ENCODE results near the gene CAPN8. TPM values are rescaled to one million over a fixed set of nuclear protein-coding genes. Genes with fewer than 3 reads are reported as not detected.

CAPN8 gene
- total RNA-seq, 1 experiment from 2014 or later, result 0.28 TPM

GRCh38 chr1:223654083-223654482, 11.4 kb downstream of the CAPN8 start (continued):
- TF ChIP-seq, protein P1, sequence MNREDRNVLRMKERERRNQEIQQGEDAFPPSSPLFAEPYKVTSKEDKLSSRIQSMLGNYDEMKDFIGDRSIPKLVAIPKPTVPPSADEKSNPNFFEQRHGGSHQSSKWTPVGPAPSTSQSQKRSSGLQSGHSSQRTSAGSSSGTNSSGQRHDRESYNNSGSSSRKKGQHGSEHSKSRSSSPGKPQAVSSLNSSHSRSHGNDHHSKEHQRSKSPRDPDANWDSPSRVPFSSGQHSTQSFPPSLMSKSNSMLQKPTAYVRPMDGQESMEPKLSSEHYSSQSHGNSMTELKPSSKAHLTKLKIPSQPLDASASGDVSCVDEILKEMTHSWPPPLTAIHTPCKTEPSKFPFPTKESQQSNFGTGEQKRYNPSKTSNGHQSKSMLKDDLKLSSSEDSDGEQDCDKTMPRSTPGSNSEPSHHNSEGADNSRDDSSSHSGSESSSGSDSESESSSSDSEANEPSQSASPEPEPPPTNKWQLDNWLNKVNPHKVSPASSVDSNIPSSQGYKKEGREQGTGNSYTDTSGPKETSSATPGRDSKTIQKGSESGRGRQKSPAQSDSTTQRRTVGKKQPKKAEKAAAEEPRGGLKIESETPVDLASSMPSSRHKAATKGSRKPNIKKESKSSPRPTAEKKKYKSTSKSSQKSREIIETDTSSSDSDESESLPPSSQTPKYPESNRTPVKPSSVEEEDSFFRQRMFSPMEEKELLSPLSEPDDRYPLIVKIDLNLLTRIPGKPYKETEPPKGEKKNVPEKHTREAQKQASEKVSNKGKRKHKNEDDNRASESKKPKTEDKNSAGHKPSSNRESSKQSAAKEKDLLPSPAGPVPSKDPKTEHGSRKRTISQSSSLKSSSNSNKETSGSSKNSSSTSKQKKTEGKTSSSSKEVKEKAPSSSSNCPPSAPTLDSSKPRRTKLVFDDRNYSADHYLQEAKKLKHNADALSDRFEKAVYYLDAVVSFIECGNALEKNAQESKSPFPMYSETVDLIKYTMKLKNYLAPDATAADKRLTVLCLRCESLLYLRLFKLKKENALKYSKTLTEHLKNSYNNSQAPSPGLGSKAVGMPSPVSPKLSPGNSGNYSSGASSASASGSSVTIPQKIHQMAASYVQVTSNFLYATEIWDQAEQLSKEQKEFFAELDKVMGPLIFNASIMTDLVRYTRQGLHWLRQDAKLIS (CRISPR knock-in tag; IDR thresholded peaks at IDR 0.05; ENCODE audit: borderline replicate concordance), result no peak
- TF ChIP-seq NR3C1 (CRISPR knock-in tag; conservative IDR thresholded peaks at IDR 0.05; ENCODE audit: low read depth), result no peak

GRCh38 chr1:223653431-223653830, 12.1 kb downstream of the CAPN8 start:
- CTCF ChIA-PET, result interaction anchor here (0.7 to 1.4 kb wide), 11 partner anchors 10 to 564 kb away, joined by 3 to 13 read pairs (median 4); no protein-coding TSS in a partner anchor
- no peak for TF ChIP-seq JUN (CRISPR knock-in tag; IDR thresholded peaks at IDR 0.05)
- TF ChIP-seq MXD4 (CRISPR knock-in tag; IDR thresholded peaks at IDR 0.05; ENCODE audit: borderline replicate concordance), result no peak
- no peak for TF ChIP-seq NFATC4 (CRISPR knock-in tag; IDR thresholded peaks at IDR 0.05)
- no peak for TF ChIP-seq ATF1 (CRISPR knock-in tag; IDR thresholded peaks at IDR 0.05)
- TF ChIP-seq GRHL2 (CRISPR knock-in tag; IDR thresholded peaks at IDR 0.05; ENCODE audit: insufficient replicate concordance, severe bottlenecking), result no peak
- TF ChIP-seq ZNF219 (CRISPR knock-in tag; IDR thresholded peaks at IDR 0.05; ENCODE audit: borderline replicate concordance), result no peak
- TF ChIP-seq, protein P2, sequence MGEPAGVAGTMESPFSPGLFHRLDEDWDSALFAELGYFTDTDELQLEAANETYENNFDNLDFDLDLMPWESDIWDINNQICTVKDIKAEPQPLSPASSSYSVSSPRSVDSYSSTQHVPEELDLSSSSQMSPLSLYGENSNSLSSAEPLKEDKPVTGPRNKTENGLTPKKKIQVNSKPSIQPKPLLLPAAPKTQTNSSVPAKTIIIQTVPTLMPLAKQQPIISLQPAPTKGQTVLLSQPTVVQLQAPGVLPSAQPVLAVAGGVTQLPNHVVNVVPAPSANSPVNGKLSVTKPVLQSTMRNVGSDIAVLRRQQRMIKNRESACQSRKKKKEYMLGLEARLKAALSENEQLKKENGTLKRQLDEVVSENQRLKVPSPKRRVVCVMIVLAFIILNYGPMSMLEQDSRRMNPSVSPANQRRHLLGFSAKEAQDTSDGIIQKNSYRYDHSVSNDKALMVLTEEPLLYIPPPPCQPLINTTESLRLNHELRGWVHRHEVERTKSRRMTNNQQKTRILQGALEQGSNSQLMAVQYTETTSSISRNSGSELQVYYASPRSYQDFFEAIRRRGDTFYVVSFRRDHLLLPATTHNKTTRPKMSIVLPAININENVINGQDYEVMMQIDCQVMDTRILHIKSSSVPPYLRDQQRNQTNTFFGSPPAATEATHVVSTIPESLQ (CRISPR knock-in tag; IDR thresholded peaks at IDR 0.05), result no peak
- TF ChIP-seq IRF1 (CRISPR knock-in tag; IDR thresholded peaks at IDR 0.05), result no peak
- no peak for TF ChIP-seq JAZF1 (CRISPR knock-in tag; IDR thresholded peaks at IDR 0.05)
- no peak overlapping the region for H3K27ac Mint-ChIP-seq

GRCh38 chr1:223653015-223653414, 12.5 kb downstream of the CAPN8 start:
- ChIA-PET CTCF (interaction anchor here (0.7 to 1.4 kb wide), 11 partner anchors 11 to 563 kb away, joined by 3 to 13 read pairs (median 4); no protein-coding TSS in a partner anchor), POLR2A (no interaction called here)
- Mint-ChIP-seq H3K27me3 (ENCODE audit: low read depth) (peaks cover 3% of the 10 kb centered on the region; the same call in 1 of the 2 replicates), H3K9me3 (peaks cover 10% of the 10 kb centered on the region; the same call in 1 of the 2 replicates), H3K27ac (no peak overlapping the region; the same call in 1 of the 2 replicates), H3K36me3 (peaks cover 3% of the 10 kb centered on the region; the same call in 1 of the 2 replicates), H3K4me3 (no peak overlapping the region), H3K4me1 (peaks cover 21% of the 10 kb centered on the region)
- DNase-seq (ENCODE audit: low spot score), result no peak
- ATAC-seq, result no peak
- no peak for TF ChIP-seq GTF2I (CRISPR knock-in tag; conservative IDR thresholded peaks at IDR 0.05)
- no peak for TF ChIP-seq USF1 (CRISPR knock-in tag; IDR thresholded peaks at IDR 0.05)
- TF ChIP-seq E2F5 (CRISPR knock-in tag; IDR thresholded peaks at IDR 0.05), result no peak
- TF ChIP-seq, protein P3, sequence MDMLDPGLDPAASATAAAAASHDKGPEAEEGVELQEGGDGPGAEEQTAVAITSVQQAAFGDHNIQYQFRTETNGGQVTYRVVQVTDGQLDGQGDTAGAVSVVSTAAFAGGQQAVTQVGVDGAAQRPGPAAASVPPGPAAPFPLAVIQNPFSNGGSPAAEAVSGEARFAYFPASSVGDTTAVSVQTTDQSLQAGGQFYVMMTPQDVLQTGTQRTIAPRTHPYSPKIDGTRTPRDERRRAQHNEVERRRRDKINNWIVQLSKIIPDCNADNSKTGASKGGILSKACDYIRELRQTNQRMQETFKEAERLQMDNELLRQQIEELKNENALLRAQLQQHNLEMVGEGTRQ (CRISPR knock-in tag; IDR thresholded peaks at IDR 0.05), result no peak
- TF ChIP-seq, protein P4, sequence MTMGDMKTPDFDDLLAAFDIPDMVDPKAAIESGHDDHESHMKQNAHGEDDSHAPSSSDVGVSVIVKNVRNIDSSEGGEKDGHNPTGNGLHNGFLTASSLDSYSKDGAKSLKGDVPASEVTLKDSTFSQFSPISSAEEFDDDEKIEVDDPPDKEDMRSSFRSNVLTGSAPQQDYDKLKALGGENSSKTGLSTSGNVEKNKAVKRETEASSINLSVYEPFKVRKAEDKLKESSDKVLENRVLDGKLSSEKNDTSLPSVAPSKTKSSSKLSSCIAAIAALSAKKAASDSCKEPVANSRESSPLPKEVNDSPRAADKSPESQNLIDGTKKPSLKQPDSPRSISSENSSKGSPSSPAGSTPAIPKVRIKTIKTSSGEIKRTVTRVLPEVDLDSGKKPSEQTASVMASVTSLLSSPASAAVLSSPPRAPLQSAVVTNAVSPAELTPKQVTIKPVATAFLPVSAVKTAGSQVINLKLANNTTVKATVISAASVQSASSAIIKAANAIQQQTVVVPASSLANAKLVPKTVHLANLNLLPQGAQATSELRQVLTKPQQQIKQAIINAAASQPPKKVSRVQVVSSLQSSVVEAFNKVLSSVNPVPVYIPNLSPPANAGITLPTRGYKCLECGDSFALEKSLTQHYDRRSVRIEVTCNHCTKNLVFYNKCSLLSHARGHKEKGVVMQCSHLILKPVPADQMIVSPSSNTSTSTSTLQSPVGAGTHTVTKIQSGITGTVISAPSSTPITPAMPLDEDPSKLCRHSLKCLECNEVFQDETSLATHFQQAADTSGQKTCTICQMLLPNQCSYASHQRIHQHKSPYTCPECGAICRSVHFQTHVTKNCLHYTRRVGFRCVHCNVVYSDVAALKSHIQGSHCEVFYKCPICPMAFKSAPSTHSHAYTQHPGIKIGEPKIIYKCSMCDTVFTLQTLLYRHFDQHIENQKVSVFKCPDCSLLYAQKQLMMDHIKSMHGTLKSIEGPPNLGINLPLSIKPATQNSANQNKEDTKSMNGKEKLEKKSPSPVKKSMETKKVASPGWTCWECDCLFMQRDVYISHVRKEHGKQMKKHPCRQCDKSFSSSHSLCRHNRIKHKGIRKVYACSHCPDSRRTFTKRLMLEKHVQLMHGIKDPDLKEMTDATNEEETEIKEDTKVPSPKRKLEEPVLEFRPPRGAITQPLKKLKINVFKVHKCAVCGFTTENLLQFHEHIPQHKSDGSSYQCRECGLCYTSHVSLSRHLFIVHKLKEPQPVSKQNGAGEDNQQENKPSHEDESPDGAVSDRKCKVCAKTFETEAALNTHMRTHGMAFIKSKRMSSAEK (CRISPR knock-in tag; IDR thresholded peaks at IDR 0.05; ENCODE audit: borderline replicate concordance), result no peak
- no peak for TF ChIP-seq RELA (CRISPR knock-in tag; IDR thresholded peaks at IDR 0.05; ENCODE audit: borderline replicate concordance)

More at GRCh38 chr1:223653431-223653830, 12.1 kb downstream of the CAPN8 start:
- no peak for ATAC-seq
- no peak for DNase-seq (ENCODE audit: low spot score)
- Mint-ChIP-seq H3K4me3 (no peak overlapping the region), H3K27me3 (ENCODE audit: low read depth) (peaks cover 3% of the 10 kb centered on the region; the same call in 1 of the 2 replicates), H3K4me1 (peaks cover 17% of the 10 kb centered on the region), H3K9me3 (peaks cover 11% of the 10 kb centered on the region; the same call in 1 of the 2 replicates), H3K36me3 (peaks cover 2% of the 10 kb centered on the region; the same call in 1 of the 2 replicates)
- POLR2A ChIA-PET, result no interaction called here
